Heart left ventricle (tissue), 16 donors: ENCODE data around the gene KRT16. TPM values are rescaled to one million over a fixed set of nuclear protein-coding genes. Genes with fewer than 3 reads are reported as not detected.
"Not testable (repeated sequence)": the region's sequence is repeated elsewhere in the genome, so short reads cannot be mapped to it uniquely, and the experiment has no call there.

Experiments
- ATAC-seq, 4 donors: fragments of 200-7000 bp; cut with Tn5 transposase; one replicate each; pipeline ENCODE4 v1.9.1; 2020 to 2022; ENCODE audit warnings: moderate library complexity in 4 of 4, mild to moderate bottlenecking in 3 of 4, moderate number of reproducible peaks in 1 of 4
- DNase-seq, 5 donors: peaks; one replicate each; pipeline ENCODE4 v3.0.0-alpha.2; 2020
- H3K27ac ChIP-seq, 12 donors: fragments of 200-600 bp; sonication (generic) in 4 of 12; one replicate each; pipeline versions ENCODE4 v1.5.0 to v1.8.0; 2016 to 2022; ENCODE audit warnings: mild to moderate bottlenecking in 2 of 12
- H3K27me3 ChIP-seq, 9 donors: fragments of 200-600 bp; sonication (generic) in 2 of 9; one replicate each; pipeline versions ENCODE4 v1.5.1 to v1.8.0; 2016 to 2022; ENCODE audit warnings: mild to moderate bottlenecking in 3 of 9
- H3K36me3 ChIP-seq, 9 donors: fragments of 200-600 bp; sonication (generic) in 2 of 9; one replicate each; pipeline versions ENCODE4 v1.5.0 to v1.8.0; 2018 to 2022; ENCODE audit warnings: mild to moderate bottlenecking in 2 of 9
- H3K4me1 ChIP-seq, 12 donors: fragments of 200-600 bp; sonication (generic) in 4 of 12; one replicate each; pipeline versions ENCODE4 v1.5.0 to v1.8.0; 2016 to 2022; ENCODE audit warnings: mild to moderate bottlenecking in 3 of 12
- H3K4me3 ChIP-seq, 12 donors: fragments of 200-600 bp; sonication (generic) in 4 of 12; one replicate each; pipeline versions ENCODE4 v1.5.0 to v1.8.0; 2017 to 2022; ENCODE audit warnings: mild to moderate bottlenecking in 9 of 12, moderate library complexity in 4 of 12
- H3K9me3 ChIP-seq, 12 donors: fragments of 200-600 bp; sonication (generic) in 4 of 12; one replicate each; pipeline versions ENCODE4 v1.5.0 to v1.8.0; 2016 to 2022; ENCODE audit warnings: mild to moderate bottlenecking in 1 of 12
- CTCF ChIP-seq, 12 donors: fragments of 200-600 bp; sonication (generic) in 4 of 12; IDR thresholded peaks; one replicate each; pipeline versions ENCODE4 v1.5.0 to v1.8.0; 2018 to 2022; ENCODE audit warnings: antibody characterized with exemption in 12 of 12, mild to moderate bottlenecking in 5 of 12
- POLR2A ChIP-seq, 2 donors: fragments of 450-650 bp; IDR thresholded peaks; one replicate each; pipeline ENCODE4 v1.6.1; 2017; ENCODE audit warnings: antibody characterized with exemption in 2 of 2, mild to moderate bottlenecking in 2 of 2, moderate library complexity in 2 of 2
- WGBS, 4 donors: extraction: QIAGEN DNeasy Blood & Tissue Kit in 2 of 4; methylation state at CpG; one replicate each; pipeline versions ENCODE4 v1.1.5 to v1.1.7; 2013 to 2018; 5-methylcytosine and 5-hydroxymethylcytosine counted together
- intact Hi-C, 10 donors: fragments of 100-400 bp; cut with DNase I; formaldehyde crosslinking; loops; one replicate each; pipeline versions ENCODE4 v1.11.1 to v1.14.2; 2022
- polyA plus RNA-seq, 2 donors: library from polyadenylated mRNA; stranded (reverse); fragments of 200-250 nt; gene quantifications; one replicate each; pipeline ENCODE4 v1.2.3, GENCODE V29; 2013
- total RNA-seq, 9 donors: library from RNA; depleted of rRNA in 2 of 9; stranded (reverse); fragments of >200 nt in 2 of 9; fragmentation: NEBNext Ultra II Directional in 3 of 9; extraction: Animal tissue kit (Norgen Biotek cat#: 25700) in 3 of 9; gene quantifications; one replicate each; pipeline versions ENCODE4 v1.1.0 to v1.2.4, GENCODE V29; 2016 to 2023
- donor health status: ischemic (EF 13 %, LVEDD 7.1; RV severe dilation, severe dysfunction).
- donor health status: healthy with polysubstance abuse.
- donor health status: DM: no; HTN: yes; CAD: no.
- donor health status: DM: no; HTN: no; CAD: no.
- donor health status: ischemic (EF 25% LVEDD 6.9; RV normal size, moderate dysfunction).
- donor health status: ischemic (EF 25% LVEDD 5.7; RV mildly dilated, moderate dysfunction).
- donor health status: healthy.
- donor health status: DM: yes; HTN: yes; CAD: no.
- donor health status: ischemic (EF 35%, LVEDD 5.7; RV mildly dilated, moderate dysfunction).
- donor health status: nonischemic (EF 11% LVEDD 7.7; RV severe dilation, severe dysfunction).
- donor health status: DM: yes; HTN: yes; CAD: no.
- donor health status: PGD.
- donor health status: ischemic (EF 29% LVEDD 5.4; RV normal size, mild dysfunction).
- donor health status: nonischemic (EF 23%, LVEDD 6.1; RV moderate dilation, normal function).

Gene KRT16
- total and polyA plus RNA-seq, 11 donors: 0.06 TPM; not detected in 10

GRCh38 chr17:41621916-41622315 is 9.3 kb upstream of the KRT16 start:
- Histone ChIP-seq H3K4me3 (no peak overlapping the region), H3K9me3 (no peaks in the 10 kb centered on the region), H3K27ac (no peak overlapping the region), H3K36me3 (no peaks in the 10 kb centered on the region), H3K4me1 (peaks cover 0 to 5% (median 0%) of the 10 kb centered on the region in 12 donors), H3K27me3 (peaks cover 0 to 11% (median 0%) of the 10 kb centered on the region in 9 donors)
- ATAC-seq (no peak), DNase-seq (no peak)
- TF ChIP-seq CTCF (IDR thresholded peaks at IDR 0.05) (no peak), POLR2A (IDR thresholded peaks at IDR 0.05) (no peak)
- intact Hi-C loops: no loop called here
- 88 to 93% (median 92%) methylated on average over 2 of the region's 2 CpGs for WGBS, 4 donors

- H3K9me3 ChIP-seq, ATAC-seq, H3K27ac ChIP-seq, H3K36me3 ChIP-seq, H3K4me1 ChIP-seq, H3K4me3 ChIP-seq, intact Hi-C loops: not testable (repeated sequence)
- DNase-seq: peak in 1 of 5 donors; percentile 34
- 94 to 99% (median 95%) methylated on average over 11 of the region's 11 CpGs for WGBS, 4 donors
- peaks cover 0 to 12% (median under 1%) of the 10 kb centered on the region in 9 donors for H3K27me3 ChIP-seq
Observed at GRCh38 chr17:41621435-41621817, 8.9 kb upstream of the KRT16 start.

GRCh38 chr17:41620583-41621434 is 8.2 kb upstream of the KRT16 start:
- DNase-seq (peak in 1 of 5 donors; percentile 52), ATAC-seq (no peak)
- Histone ChIP-seq H3K9me3 (no peaks in the 10 kb centered on the region), H3K36me3 (no peaks in the 10 kb centered on the region), H3K27ac (no peak overlapping the region), H3K4me3 (no peak overlapping the region), H3K27me3 (peaks cover 0 to 16% (median 5%) of the 10 kb centered on the region in 9 donors), H3K4me1 (peaks cover 0 to 5% (median 0%) of the 10 kb centered on the region in 12 donors)
- WGBS, 4 donors: 71 to 78% (median 75%) methylated on average over 20 to 21 of the region's 21 CpGs
- no peak for TF ChIP-seq POLR2A (IDR thresholded peaks at IDR 0.05)
- TF ChIP-seq CTCF (IDR thresholded peaks at IDR 0.05): no peak
- intact Hi-C loops: no loop called here

- WGBS, 4 donors: 73 to 78% (median 77%) methylated on average over 6 of the region's 6 CpGs
- H3K4me1 ChIP-seq, H3K36me3 ChIP-seq, H3K27ac ChIP-seq, H3K9me3 ChIP-seq, H3K4me3 ChIP-seq, intact Hi-C loops, ATAC-seq: not testable (repeated sequence)
- H3K27me3 ChIP-seq: peaks cover 0 to 23% (median 5%) of the 10 kb centered on the region in 9 donors
- DNase-seq: peak in 1 of 5 donors; percentile 37
Observed at GRCh38 chr17:41619927-41620582, 7.5 kb upstream of the KRT16 start.
